Tibial nerve (tissue), 4 donors: Measurements from ENCODE around the gene IFFO2. TPM values are rescaled to one million over a fixed set of nuclear protein-coding genes. Genes with fewer than 3 reads are reported as not detected.

Experiments
- DNase-seq, 2 donors: peaks; one replicate each; pipeline ENCODE4 v3.0.0-alpha.2; 2019; ENCODE audit warnings: low spot score in 2 of 2
- H3K27ac ChIP-seq, 4 donors: fragments of 200-600 bp; sonication (generic) in 3 of 4; one replicate each; pipeline ENCODE4 v1.5.1; 2017 to 2019; ENCODE audit warnings: mild to moderate bottlenecking in 1 of 4
- H3K27me3 ChIP-seq, 2 donors: fragments of 200-600 bp; sonication (generic) in 1 of 2; one replicate each; pipeline versions ENCODE4 v1.5.1 to v1.6.0; 2017 to 2019
- H3K36me3 ChIP-seq, 3 donors: fragments of 200-600 bp; sonication (generic); one replicate each; pipeline ENCODE4 v1.5.1; 2018 to 2019
- H3K4me1 ChIP-seq, 4 donors: fragments of 200-600 bp; sonication (generic) in 3 of 4; one replicate each; pipeline ENCODE4 v1.5.1; 2017 to 2019
- H3K4me3 ChIP-seq, 4 donors: fragments of 200-600 bp; sonication (generic) in 3 of 4; one replicate each; pipeline ENCODE4 v1.5.1; 2017 to 2019; ENCODE audit warnings: mild to moderate bottlenecking in 1 of 4, moderate library complexity in 1 of 4
- H3K9me3 ChIP-seq, 4 donors: fragments of 200-600 bp; sonication (generic) in 3 of 4; one replicate each; pipeline ENCODE4 v1.5.1; 2017 to 2019
- CTCF ChIP-seq, 5 experiments: fragments of 200-600 bp in 3 of 5; fragments of 450-650 bp in 2 of 5; sonication (generic) in 3 of 5; IDR thresholded peaks; one replicate each; pipeline ENCODE4 v1.5.1; 2016 to 2019; ENCODE audit warnings: antibody characterized with exemption in 5 of 5, mild to moderate bottlenecking in 3 of 5, moderate library complexity in 2 of 5
- EP300 ChIP-seq, 2 donors: sonication (generic); formaldehyde crosslinking; IDR thresholded peaks; one replicate each; pipeline ENCODE4 v1.6.1; 2017; ENCODE audit warnings: antibody characterized with exemption in 2 of 2, mild to moderate bottlenecking in 1 of 2
- POLR2A ChIP-seq, 2 donors: fragments of 450-650 bp; IDR thresholded peaks; one replicate each; pipeline ENCODE4 v1.6.1; 2017; ENCODE audit warnings: antibody characterized with exemption in 2 of 2, mild to moderate bottlenecking in 2 of 2, moderate library complexity in 2 of 2
- WGBS, 2 donors: methylation state at CpG; one replicate each; pipeline ENCODE4 v1.1.5; 2018; 5-methylcytosine and 5-hydroxymethylcytosine counted together
- total RNA-seq, 4 donors: library from RNA; depleted of rRNA; stranded (reverse); fragments of >200 nt; gene quantifications; one replicate each; pipeline ENCODE4 v1.1.0, GENCODE V29; 2016

Gene IFFO2
- total RNA-seq, 4 donors from 2014 or later: 3.6 to 19.2 (median 9.2) TPM

GRCh38 chr1:18999359-18999758 lies 42.9 kb upstream of the IFFO2 start:
- no peaks in the 10 kb centered on the region for H3K27me3 ChIP-seq
- no peak overlapping the region for H3K4me3 ChIP-seq
- TF ChIP-seq CTCF (IDR thresholded peaks at IDR 0.05) (no peak), POLR2A (IDR thresholded peaks at IDR 0.05) (no peak), EP300 (IDR thresholded peaks at IDR 0.05) (no peak)
- DNase-seq: peak in 1 of 2 donors; percentile 17
- peaks cover 0 to 17% (median 0%) of the 10 kb centered on the region in 4 donors for H3K4me1 ChIP-seq
- peak overlapping the region in 1 of 4 donors; percentile 34 for H3K27ac ChIP-seq
- H3K36me3 ChIP-seq: no peaks in the 10 kb centered on the region
- WGBS, 2 donors: 15 to 26% methylated on average over 2 of the region's 2 CpGs
- H3K9me3 ChIP-seq: peaks cover 0 to 19% (median 4%) of the 10 kb centered on the region in 4 donors

- Histone ChIP-seq H3K27ac (no peak overlapping the region), H3K36me3 (no peaks in the 10 kb centered on the region), H3K4me1 (peaks cover 0 to 17% (median 0%) of the 10 kb centered on the region in 4 donors), H3K9me3 (peaks cover 0 to 19% (median 4%) of the 10 kb centered on the region in 4 donors), H3K4me3 (no peak overlapping the region), H3K27me3 (no peaks in the 10 kb centered on the region)
- no peak for DNase-seq
- no peak for TF ChIP-seq EP300 (IDR thresholded peaks at IDR 0.05)
- TF ChIP-seq POLR2A (IDR thresholded peaks at IDR 0.05): no peak
- no peak for TF ChIP-seq CTCF (IDR thresholded peaks at IDR 0.05)
- 91 to 99% methylated on average over 9 of the region's 9 CpGs for WGBS, 2 donors
Measured at GRCh38 chr1:18998016-18998724, 41.7 kb upstream of the IFFO2 start.

- Histone ChIP-seq H3K4me1 (peaks cover 0 to 17% (median 0%) of the 10 kb centered on the region in 4 donors), H3K9me3 (peaks cover 0 to 19% (median 4%) of the 10 kb centered on the region in 4 donors), H3K36me3 (no peaks in the 10 kb centered on the region), H3K27ac (no peak overlapping the region), H3K4me3 (no peak overlapping the region), H3K27me3 (no peaks in the 10 kb centered on the region)
- TF ChIP-seq EP300 (IDR thresholded peaks at IDR 0.05) (no peak), CTCF (IDR thresholded peaks at IDR 0.05) (no peak), POLR2A (IDR thresholded peaks at IDR 0.05) (no peak)
- DNase-seq: no peak
- 51 to 72% methylated on average over 4 to 6 of the region's 6 CpGs for WGBS, 2 donors
Measured at GRCh38 chr1:18997508-18997907, 41.0 kb upstream of the IFFO2 start.

- H3K27me3 ChIP-seq: no peaks in the 10 kb centered on the region
- WGBS, 2 donors: 87 to 89% methylated on average over 6 of the region's 6 CpGs
Measured at GRCh38 chr1:18996548-18997177, 40.2 kb upstream of the IFFO2 start.

More at GRCh38 chr1:18996548-18997177, 40.2 kb upstream of the IFFO2 start:
- Histone ChIP-seq H3K36me3 (no peaks in the 10 kb centered on the region), H3K4me3 (no peak overlapping the region), H3K27ac (no peak overlapping the region), H3K9me3 (peaks cover 0 to 13% (median 4%) of the 10 kb centered on the region in 4 donors), H3K4me1 (peaks cover 0 to 17% (median 0%) of the 10 kb centered on the region in 4 donors)
- no peak for DNase-seq
- TF ChIP-seq CTCF (IDR thresholded peaks at IDR 0.05) (no peak), POLR2A (IDR thresholded peaks at IDR 0.05) (no peak), EP300 (IDR thresholded peaks at IDR 0.05) (no peak)
